ENCODE measurements around the gene U2SURP. TPM values are rescaled to one million over a fixed set of nuclear protein-coding genes. Genes with fewer than 3 reads are reported as not detected.

U2SURP gene
- total RNA-seq, 6 experiments from 2014 or later, result 55.3 to 71.4 (median 67.1) TPM

GRCh38 chr3:143098032-143098764, 96.8 kb downstream of the U2SURP start:
- no peaks in the 10 kb centered on the region for H3K9me3 Mint-ChIP-seq
- TF ChIP-seq CTCF (IDR thresholded peaks at IDR 0.05), result no peak
- H3K36me3 Mint-ChIP-seq (ENCODE audit: low read depth), result no peaks in the 10 kb centered on the region
- H3K27ac Mint-ChIP-seq, result no peak overlapping the region
- H3K27me3 Mint-ChIP-seq (ENCODE audit: insufficient read depth), result peaks cover 13% of the 10 kb centered on the region
- H3K4me3 Mint-ChIP-seq, result no peak overlapping the region
- no peak for DNase-seq
- H3K4me1 Mint-ChIP-seq (ENCODE audit: low read depth), result no peaks in the 10 kb centered on the region

- H3K27me3 Mint-ChIP-seq (ENCODE audit: insufficient read depth), result peaks cover 8% of the 10 kb centered on the region; the same call in 1 of the 2 replicates
- no peak overlapping the region for H3K4me3 Mint-ChIP-seq
- H3K9me3 Mint-ChIP-seq, result no peaks in the 10 kb centered on the region
- no peaks in the 10 kb centered on the region for H3K36me3 Mint-ChIP-seq (ENCODE audit: low read depth)
- TF ChIP-seq CTCF (IDR thresholded peaks at IDR 0.05), result no peak
- DNase-seq, result no peak
- H3K4me1 Mint-ChIP-seq (ENCODE audit: low read depth), result no peaks in the 10 kb centered on the region
- H3K27ac Mint-ChIP-seq, result no peak overlapping the region
These were observed 97.8 kb downstream of the U2SURP start for GRCh38 chr3:143099210-143099609.

DNA sequence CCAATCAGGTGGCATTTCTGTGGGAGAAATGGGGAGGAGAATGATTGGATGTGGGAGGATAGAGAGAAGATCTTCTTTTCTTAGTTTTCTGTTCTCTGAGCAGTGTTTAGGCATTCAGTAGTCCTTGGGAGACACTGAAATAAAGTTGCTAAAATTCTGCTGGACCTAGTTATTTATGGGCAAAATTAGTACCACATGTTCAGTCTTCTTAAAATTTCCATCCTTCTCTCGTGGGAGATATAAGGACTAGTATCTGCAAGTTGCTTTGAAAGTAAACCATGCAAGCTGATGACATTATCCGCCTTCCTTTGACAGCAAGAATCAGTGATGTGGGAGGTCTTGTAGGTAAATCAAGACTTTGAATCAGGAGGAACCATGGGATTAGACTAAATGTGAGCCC, 98.3 kb downstream of the U2SURP start:
- Mint-ChIP-seq H3K27me3 (ENCODE audit: insufficient read depth) (peaks cover 6% of the 10 kb centered on the region; the same call in 1 of the 2 replicates), H3K9me3 (peaks cover 5% of the 10 kb centered on the region), H3K4me3 (no peak overlapping the region), H3K4me1 (ENCODE audit: low read depth) (no peaks in the 10 kb centered on the region), H3K36me3 (ENCODE audit: low read depth) (no peaks in the 10 kb centered on the region), H3K27ac (no peak overlapping the region)
- no peak for DNase-seq
- TF ChIP-seq CTCF (IDR thresholded peaks at IDR 0.05), result no peak

- no peak overlapping the region for H3K4me3 Mint-ChIP-seq
- H3K36me3 Mint-ChIP-seq (ENCODE audit: low read depth), result peaks cover under 1% of the 10 kb centered on the region; the same call in 1 of the 2 replicates
- no peaks in the 10 kb centered on the region for H3K4me1 Mint-ChIP-seq (ENCODE audit: low read depth)
- no peak for TF ChIP-seq CTCF (IDR thresholded peaks at IDR 0.05)
- H3K27me3 Mint-ChIP-seq (ENCODE audit: insufficient read depth), result peaks cover 7% of the 10 kb centered on the region; the same call in 1 of the 2 replicates
- peaks cover 12% of the 10 kb centered on the region for H3K9me3 Mint-ChIP-seq
- DNase-seq, result no peak
- no peak overlapping the region for H3K27ac Mint-ChIP-seq
These were observed 99.1 kb downstream of the U2SURP start for GRCh38 chr3:143100451-143100850.

- DNase-seq, result no peak
- Mint-ChIP-seq H3K27me3 (ENCODE audit: insufficient read depth) (peaks cover 7% of the 10 kb centered on the region; the same call in 1 of the 2 replicates), H3K4me1 (ENCODE audit: low read depth) (no peaks in the 10 kb centered on the region), H3K4me3 (no peak overlapping the region), H3K36me3 (ENCODE audit: low read depth) (peaks cover 4% of the 10 kb centered on the region; the same call in 1 of the 2 replicates), H3K9me3 (peaks cover 22% of the 10 kb centered on the region), H3K27ac (no peak overlapping the region)
- no peak for TF ChIP-seq CTCF (IDR thresholded peaks at IDR 0.05)
These were observed 100.5 kb downstream of the U2SURP start for GRCh38 chr3:143101792-143102381.

Measured in HFFc6 (cell line).